Heart left ventricle (tissue), 16 donors: ENCODE measurements around the gene ASXL3. TPM values are rescaled to one million over a fixed set of nuclear protein-coding genes. Genes with fewer than 3 reads are reported as not detected.

ENCODE experiments used
- ATAC-seq, 4 donors: fragments of 200-7000 bp; cut with Tn5 transposase; one replicate each; pipeline ENCODE4 v1.9.1; 2020 to 2022; ENCODE audit warnings: moderate library complexity in 4 of 4, mild to moderate bottlenecking in 3 of 4, moderate number of reproducible peaks in 1 of 4
- DNase-seq, 5 donors: peaks; one replicate each; pipeline ENCODE4 v3.0.0-alpha.2; 2020
- H3K27ac ChIP-seq, 12 donors: fragments of 200-600 bp; sonication (generic) in 4 of 12; one replicate each; pipeline versions ENCODE4 v1.5.0 to v1.8.0; 2016 to 2022; ENCODE audit warnings: mild to moderate bottlenecking in 2 of 12
- H3K27me3 ChIP-seq, 9 donors: fragments of 200-600 bp; sonication (generic) in 2 of 9; one replicate each; pipeline versions ENCODE4 v1.5.1 to v1.8.0; 2016 to 2022; ENCODE audit warnings: mild to moderate bottlenecking in 3 of 9
- H3K36me3 ChIP-seq, 9 donors: fragments of 200-600 bp; sonication (generic) in 2 of 9; one replicate each; pipeline versions ENCODE4 v1.5.0 to v1.8.0; 2018 to 2022; ENCODE audit warnings: mild to moderate bottlenecking in 2 of 9
- H3K4me1 ChIP-seq, 12 donors: fragments of 200-600 bp; sonication (generic) in 4 of 12; one replicate each; pipeline versions ENCODE4 v1.5.0 to v1.8.0; 2016 to 2022; ENCODE audit warnings: mild to moderate bottlenecking in 3 of 12
- H3K4me3 ChIP-seq, 12 donors: fragments of 200-600 bp; sonication (generic) in 4 of 12; one replicate each; pipeline versions ENCODE4 v1.5.0 to v1.8.0; 2017 to 2022; ENCODE audit warnings: mild to moderate bottlenecking in 9 of 12, moderate library complexity in 4 of 12
- H3K9me3 ChIP-seq, 12 donors: fragments of 200-600 bp; sonication (generic) in 4 of 12; one replicate each; pipeline versions ENCODE4 v1.5.0 to v1.8.0; 2016 to 2022; ENCODE audit warnings: mild to moderate bottlenecking in 1 of 12
- POLR2A ChIP-seq, 2 donors: fragments of 450-650 bp; IDR thresholded peaks; one replicate each; pipeline ENCODE4 v1.6.1; 2017; ENCODE audit warnings: antibody characterized with exemption in 2 of 2, mild to moderate bottlenecking in 2 of 2, moderate library complexity in 2 of 2
- WGBS, 4 donors: extraction: QIAGEN DNeasy Blood & Tissue Kit in 2 of 4; methylation state at CpG; one replicate each; pipeline versions ENCODE4 v1.1.5 to v1.1.7; 2013 to 2018; 5-methylcytosine and 5-hydroxymethylcytosine counted together
- intact Hi-C, 10 donors: fragments of 100-400 bp; cut with DNase I; formaldehyde crosslinking; loops; one replicate each; pipeline versions ENCODE4 v1.11.1 to v1.14.2; 2022
- polyA plus RNA-seq, 2 donors: library from polyadenylated mRNA; stranded (reverse); fragments of 200-250 nt; gene quantifications; one replicate each; pipeline ENCODE4 v1.2.3, GENCODE V29; 2013
- total RNA-seq, 9 donors: library from RNA; depleted of rRNA in 2 of 9; stranded (reverse); fragments of >200 nt in 2 of 9; fragmentation: NEBNext Ultra II Directional in 3 of 9; extraction: Animal tissue kit (Norgen Biotek cat#: 25700) in 3 of 9; gene quantifications; one replicate each; pipeline versions ENCODE4 v1.1.0 to v1.2.4, GENCODE V29; 2016 to 2023
- TF ChIP-seq, protein P1 (sequence below), 12 donors: fragments of 200-600 bp; sonication (generic) in 4 of 12; IDR thresholded peaks; one replicate each; pipeline versions ENCODE4 v1.5.0 to v1.8.0; 2018 to 2022; ENCODE audit warnings: antibody characterized with exemption in 12 of 12, mild to moderate bottlenecking in 5 of 12
- donor health status: ischemic (EF 13 %, LVEDD 7.1; RV severe dilation, severe dysfunction).
- donor health status: healthy with polysubstance abuse.
- donor health status: DM: no; HTN: yes; CAD: no.
- donor health status: DM: no; HTN: no; CAD: no.
- donor health status: ischemic (EF 25% LVEDD 6.9; RV normal size, moderate dysfunction).
- donor health status: ischemic (EF 25% LVEDD 5.7; RV mildly dilated, moderate dysfunction).
- donor health status: healthy.
- donor health status: DM: yes; HTN: yes; CAD: no.
- donor health status: ischemic (EF 35%, LVEDD 5.7; RV mildly dilated, moderate dysfunction).
- donor health status: nonischemic (EF 11% LVEDD 7.7; RV severe dilation, severe dysfunction).
- donor health status: DM: yes; HTN: yes; CAD: no.
- donor health status: PGD.
- donor health status: ischemic (EF 29% LVEDD 5.4; RV normal size, mild dysfunction).
- donor health status: nonischemic (EF 23%, LVEDD 6.1; RV moderate dilation, normal function).

ASXL3 gene
- total and polyA plus RNA-seq, 11 donors: 0.65 to 8.9 (median 3.5) TPM

DNA sequence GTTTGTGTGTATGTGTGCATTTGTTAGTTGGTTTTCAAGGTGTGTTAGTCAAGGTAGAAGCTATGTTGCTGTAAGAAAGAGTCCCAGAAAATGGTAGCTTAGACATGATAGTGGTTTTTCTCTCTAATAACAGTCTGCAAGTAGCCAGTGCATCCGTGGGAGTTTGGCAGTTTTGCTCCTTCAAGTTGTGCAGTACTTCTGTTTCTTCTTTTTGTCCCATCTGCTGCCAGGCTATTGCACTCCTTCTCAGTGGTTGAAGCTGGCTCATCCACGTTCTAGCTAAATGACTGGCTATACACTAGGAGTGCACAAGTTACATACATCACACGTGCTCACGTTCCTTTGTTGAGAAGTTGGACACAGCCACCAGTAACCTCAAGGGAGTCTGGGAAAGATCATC is 134.7 kb downstream of the ASXL3 start:
- H3K4me3 ChIP-seq: no peak overlapping the region
- intact Hi-C loops: loop anchor here in 1 of 10 donors (10.0 kb wide), 1 partner anchor 138 kb away; the partner anchor contains the start of gene ASXL3
- DNase-seq: no peak

DNA sequence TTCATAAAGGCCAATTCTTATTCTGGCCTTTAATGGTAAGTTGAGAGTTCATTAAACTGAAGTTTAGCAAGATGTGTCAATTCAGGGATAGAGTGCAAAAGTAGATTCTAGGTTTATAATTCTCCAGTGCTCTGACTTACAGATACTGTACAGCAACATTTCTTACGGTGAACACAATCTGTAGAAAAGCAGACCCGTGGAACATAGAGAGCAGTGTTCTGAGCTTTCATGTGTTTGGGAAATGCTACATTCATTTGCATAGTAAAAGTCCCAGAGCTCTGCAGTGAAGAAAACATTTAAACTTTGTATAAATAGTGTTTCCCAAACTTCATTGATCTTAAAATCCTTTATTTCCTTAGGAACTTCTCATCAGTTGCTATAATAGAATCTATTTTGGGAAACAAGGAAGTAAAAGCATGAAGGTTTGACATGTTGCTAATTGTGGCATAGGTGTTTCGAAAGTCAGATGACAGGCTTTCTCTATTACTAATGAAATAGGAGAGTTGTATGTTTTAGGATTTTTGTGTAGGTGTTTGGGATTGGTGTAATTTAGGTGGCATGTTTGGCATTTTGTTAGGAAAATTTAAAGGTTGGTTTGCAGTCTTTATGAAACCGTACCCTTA is 138.2 kb downstream of the ASXL3 start:
- Histone ChIP-seq H3K27ac (peak overlapping the region in 1 of 12 donors; percentile 14), H3K27me3 (no peaks in the 10 kb centered on the region), H3K4me3 (no peak overlapping the region), H3K36me3 (no peaks in the 10 kb centered on the region), H3K9me3 (no peaks in the 10 kb centered on the region), H3K4me1 (peaks cover 0 to 8% (median 0%) of the 10 kb centered on the region in 12 donors)
- WGBS, 4 donors: 54 to 66% (median 60%) methylated on average over 4 of the region's 4 CpGs
- intact Hi-C loops: loop anchor here in 1 of 10 donors (10.0 kb wide), 1 partner anchor 141 kb away; the partner anchor contains the start of gene ASXL3
- TF ChIP-seq, protein P1, sequence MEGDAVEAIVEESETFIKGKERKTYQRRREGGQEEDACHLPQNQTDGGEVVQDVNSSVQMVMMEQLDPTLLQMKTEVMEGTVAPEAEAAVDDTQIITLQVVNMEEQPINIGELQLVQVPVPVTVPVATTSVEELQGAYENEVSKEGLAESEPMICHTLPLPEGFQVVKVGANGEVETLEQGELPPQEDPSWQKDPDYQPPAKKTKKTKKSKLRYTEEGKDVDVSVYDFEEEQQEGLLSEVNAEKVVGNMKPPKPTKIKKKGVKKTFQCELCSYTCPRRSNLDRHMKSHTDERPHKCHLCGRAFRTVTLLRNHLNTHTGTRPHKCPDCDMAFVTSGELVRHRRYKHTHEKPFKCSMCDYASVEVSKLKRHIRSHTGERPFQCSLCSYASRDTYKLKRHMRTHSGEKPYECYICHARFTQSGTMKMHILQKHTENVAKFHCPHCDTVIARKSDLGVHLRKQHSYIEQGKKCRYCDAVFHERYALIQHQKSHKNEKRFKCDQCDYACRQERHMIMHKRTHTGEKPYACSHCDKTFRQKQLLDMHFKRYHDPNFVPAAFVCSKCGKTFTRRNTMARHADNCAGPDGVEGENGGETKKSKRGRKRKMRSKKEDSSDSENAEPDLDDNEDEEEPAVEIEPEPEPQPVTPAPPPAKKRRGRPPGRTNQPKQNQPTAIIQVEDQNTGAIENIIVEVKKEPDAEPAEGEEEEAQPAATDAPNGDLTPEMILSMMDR (IDR thresholded peaks at IDR 0.05): no peak
- no peak for TF ChIP-seq POLR2A (IDR thresholded peaks at IDR 0.05)
- ATAC-seq (peak in 1 of 4 donors; percentile 70), DNase-seq (no peak)

More for the DNA sequence above, 134.7 kb downstream of the ASXL3 start:
- Histone ChIP-seq H3K4me1 (peaks cover 0 to 8% (median 0%) of the 10 kb centered on the region in 12 donors), H3K27me3 (no peaks in the 10 kb centered on the region), H3K27ac (no peak overlapping the region), H3K9me3 (no peaks in the 10 kb centered on the region), H3K36me3 (no peaks in the 10 kb centered on the region)
- TF ChIP-seq, protein P1 (IDR thresholded peaks at IDR 0.05): no peak
- TF ChIP-seq POLR2A (IDR thresholded peaks at IDR 0.05): no peak
- no peak for ATAC-seq
- 68 to 85% (median 72%) methylated on average over 4 of the region's 4 CpGs for WGBS, 4 donors

DNA sequence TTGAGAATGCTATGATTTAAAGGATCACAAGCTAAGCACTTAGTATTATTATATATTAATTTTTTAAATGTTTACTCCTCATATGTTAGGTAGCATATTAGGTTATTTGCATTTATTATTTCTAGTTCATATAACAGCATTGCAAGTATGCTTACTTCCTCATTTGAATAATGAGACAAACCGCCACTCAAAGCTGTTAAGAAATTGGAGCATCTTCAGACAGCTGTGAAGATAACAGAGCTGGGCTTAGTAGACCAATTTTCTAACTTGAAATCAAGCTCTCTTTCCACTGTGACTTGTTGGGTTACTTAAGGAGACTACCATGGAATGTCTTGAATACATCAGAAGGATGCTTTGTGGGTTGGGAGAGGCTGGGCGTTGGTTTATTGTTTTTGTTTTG is 139.3 kb downstream of the ASXL3 start:
- Histone ChIP-seq H3K4me1 (peaks cover 0 to 8% (median 0%) of the 10 kb centered on the region in 12 donors), H3K27ac (no peak overlapping the region), H3K36me3 (no peaks in the 10 kb centered on the region), H3K27me3 (no peaks in the 10 kb centered on the region), H3K9me3 (peaks cover 0 to under 1% (median 0%) of the 10 kb centered on the region in 12 donors), H3K4me3 (no peak overlapping the region)
- WGBS, 4 donors: 86 to 96% (median 93%) methylated on average over 2 of the region's 2 CpGs
- TF ChIP-seq, protein P1 (IDR thresholded peaks at IDR 0.05): no peak
- TF ChIP-seq POLR2A (IDR thresholded peaks at IDR 0.05): no peak
- DNase-seq (no peak), ATAC-seq (no peak)
- intact Hi-C loops: loop anchor here in 1 of 10 donors (10.0 kb wide), 1 partner anchor 143 kb away; the partner anchor contains the start of gene ASXL3

DNA sequence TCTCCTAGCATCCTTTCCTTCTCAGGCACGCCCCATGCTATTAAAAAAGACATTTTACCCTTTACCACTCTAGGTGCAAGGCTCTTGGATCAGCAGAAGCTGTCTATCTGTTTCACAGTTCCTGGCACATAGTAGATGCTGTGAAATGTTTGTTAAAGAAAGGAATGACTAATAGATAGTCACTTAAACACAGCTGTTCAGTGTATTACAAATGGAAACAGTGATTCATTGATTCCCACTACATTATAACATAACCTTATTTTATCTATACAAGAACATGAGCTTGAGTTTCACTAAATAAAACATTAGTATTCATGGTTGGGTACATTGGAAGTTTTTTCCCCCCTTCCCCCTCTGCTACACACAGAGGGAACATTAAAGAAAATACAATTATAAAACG is 142.1 kb downstream of the ASXL3 start:
- 81 to 86% (median 85%) methylated on average over 2 of the region's 2 CpGs for WGBS, 4 donors
- ATAC-seq: peak in 1 of 4 donors; percentile 57
- no peak for TF ChIP-seq POLR2A (IDR thresholded peaks at IDR 0.05)
- TF ChIP-seq, protein P1 (IDR thresholded peaks at IDR 0.05): no peak

More for the DNA sequence above, 142.1 kb downstream of the ASXL3 start:
- H3K27ac ChIP-seq: no peak overlapping the region
- intact Hi-C loops: no loop called here
- peaks cover 0 to 7% (median 0%) of the 10 kb centered on the region in 12 donors for H3K9me3 ChIP-seq
- no peak for DNase-seq
- peaks cover 0 to 8% (median 0%) of the 10 kb centered on the region in 12 donors for H3K4me1 ChIP-seq
- no peaks in the 10 kb centered on the region for H3K36me3 ChIP-seq
- no peak overlapping the region for H3K4me3 ChIP-seq
- no peaks in the 10 kb centered on the region for H3K27me3 ChIP-seq
